ENCODE data around the gene RELN. TPM values are rescaled to one million over a fixed set of nuclear protein-coding genes. Genes with fewer than 3 reads are reported as not detected.

Gene RELN
- total RNA-seq, 4 donors from 2014 or later = 16.0 to 52.3 (median 23.6) TPM

- Histone ChIP-seq H3K27me3 (no peaks in the 10 kb centered on the region), H3K9me3 (no peaks in the 10 kb centered on the region), H3K4me1 (no peaks in the 10 kb centered on the region), H3K4me3 (replicated peaks in 1 of 3) (no peak overlapping the region), H3K36me3 (no peaks in the 10 kb centered on the region), H3K27ac (no peak overlapping the region)
- TF ChIP-seq POLR2A (IDR thresholded peaks at IDR 0.05) (no peak), CTCF (IDR thresholded peaks at IDR 0.05) (no peak)
- intact Hi-C loops (cut with DNase I) = no loop called here
- no peak for DNase-seq
- 72 to 78% methylated on average over 9 of the region's 9 CpGs for WGBS, 2 donors
Measured at GRCh38 chr7:103714376-103714927, 275.0 kb downstream of the RELN start.

- Histone ChIP-seq H3K27me3 (no peaks in the 10 kb centered on the region), H3K36me3 (no peaks in the 10 kb centered on the region), H3K4me3 (replicated peaks in 1 of 3) (no peak overlapping the region), H3K4me1 (no peaks in the 10 kb centered on the region), H3K27ac (no peak overlapping the region), H3K9me3 (no peaks in the 10 kb centered on the region)
- TF ChIP-seq POLR2A (IDR thresholded peaks at IDR 0.05) = no peak
- no peak for TF ChIP-seq CTCF (IDR thresholded peaks at IDR 0.05)
- 79 to 83% methylated on average over 4 of the region's 4 CpGs for WGBS, 2 donors
- intact Hi-C loops (cut with DNase I) = no loop called here
- no peak for DNase-seq
Measured at GRCh38 chr7:103712991-103713778, 276.3 kb downstream of the RELN start.

- TF ChIP-seq CTCF (IDR thresholded peaks at IDR 0.05) = no peak
- H3K4me3 ChIP-seq (replicated peaks in 1 of 3) = no peak overlapping the region
- intact Hi-C loops (cut with DNase I) = no loop called here
Measured at GRCh38 chr7:103711413-103711812, 278.0 kb downstream of the RELN start.

GRCh38 chr7:103710247-103710646, 279.2 kb downstream of the RELN start:
- H3K4me3 ChIP-seq (replicated peaks in 1 of 3) = no peak overlapping the region
- H3K27me3 ChIP-seq = no peaks in the 10 kb centered on the region
- no peak for TF ChIP-seq POLR2A (IDR thresholded peaks at IDR 0.05)
- TF ChIP-seq CTCF (IDR thresholded peaks at IDR 0.05) = no peak
- intact Hi-C loops (cut with DNase I) = no loop called here
- no peak for DNase-seq
- H3K4me1 ChIP-seq = no peaks in the 10 kb centered on the region
- H3K27ac ChIP-seq = no peak overlapping the region
- H3K36me3 ChIP-seq = no peaks in the 10 kb centered on the region
- H3K9me3 ChIP-seq = no peaks in the 10 kb centered on the region
- 57 to 60% methylated on average over 2 of the region's 2 CpGs for WGBS, 2 donors

More at GRCh38 chr7:103711413-103711812, 278.0 kb downstream of the RELN start:
- Histone ChIP-seq H3K36me3 (no peaks in the 10 kb centered on the region), H3K9me3 (no peaks in the 10 kb centered on the region), H3K4me1 (no peaks in the 10 kb centered on the region), H3K27ac (no peak overlapping the region), H3K27me3 (no peaks in the 10 kb centered on the region)
- no peak for DNase-seq
- 89 to 93% methylated on average over 4 of the region's 4 CpGs for WGBS, 2 donors

DNA sequence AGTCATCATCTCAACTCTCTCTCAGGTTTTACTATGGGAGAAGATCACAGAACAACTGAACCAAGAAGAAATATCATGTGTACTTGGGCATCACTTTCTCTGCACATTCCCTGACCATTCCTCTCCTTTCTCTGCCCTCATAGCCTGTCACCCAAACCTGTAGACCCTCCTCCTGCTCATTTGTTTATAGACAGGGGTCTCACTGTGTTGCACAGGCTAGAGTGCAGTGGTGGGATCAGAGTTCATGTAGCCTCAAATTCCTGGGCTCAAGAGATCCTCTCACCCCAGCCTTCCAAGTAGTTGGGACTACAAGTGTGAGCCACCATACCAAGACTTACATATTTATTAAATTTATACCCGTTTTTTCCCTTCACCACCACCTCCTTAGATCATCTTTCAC, 282.7 kb downstream of the RELN start:
- Histone ChIP-seq H3K27me3 (no peaks in the 10 kb centered on the region), H3K4me3 (replicated peaks in 1 of 3) (no peak overlapping the region), H3K9me3 (no peaks in the 10 kb centered on the region), H3K27ac (no peak overlapping the region), H3K36me3 (no peaks in the 10 kb centered on the region), H3K4me1 (no peaks in the 10 kb centered on the region)
- intact Hi-C loops (cut with DNase I) = no loop called here
- TF ChIP-seq POLR2A (IDR thresholded peaks at IDR 0.05) (no peak), CTCF (IDR thresholded peaks at IDR 0.05) (no peak)
- 55 to 70% methylated on average over 1 of the region's 1 CpG for whole genome bisulfite sequencing, 2 donors
- no peak for DNase-seq

Data from thyroid gland (tissue), 4 donors.